GM12872 (cell line): Measurements from ENCODE around the gene TUBB4A.

Source experiments
- TF ChIP-seq, protein P1 (sequence below): IDR thresholded peaks from 3 replicates; pipeline ENCODE4 v1.5.1; 2011; ENCODE audit warnings: low read depth, mild to moderate bottlenecking, low read length, moderate library complexity; ENCODE audit not compliant: insufficient read depth

Gene TUBB4A

DNA sequence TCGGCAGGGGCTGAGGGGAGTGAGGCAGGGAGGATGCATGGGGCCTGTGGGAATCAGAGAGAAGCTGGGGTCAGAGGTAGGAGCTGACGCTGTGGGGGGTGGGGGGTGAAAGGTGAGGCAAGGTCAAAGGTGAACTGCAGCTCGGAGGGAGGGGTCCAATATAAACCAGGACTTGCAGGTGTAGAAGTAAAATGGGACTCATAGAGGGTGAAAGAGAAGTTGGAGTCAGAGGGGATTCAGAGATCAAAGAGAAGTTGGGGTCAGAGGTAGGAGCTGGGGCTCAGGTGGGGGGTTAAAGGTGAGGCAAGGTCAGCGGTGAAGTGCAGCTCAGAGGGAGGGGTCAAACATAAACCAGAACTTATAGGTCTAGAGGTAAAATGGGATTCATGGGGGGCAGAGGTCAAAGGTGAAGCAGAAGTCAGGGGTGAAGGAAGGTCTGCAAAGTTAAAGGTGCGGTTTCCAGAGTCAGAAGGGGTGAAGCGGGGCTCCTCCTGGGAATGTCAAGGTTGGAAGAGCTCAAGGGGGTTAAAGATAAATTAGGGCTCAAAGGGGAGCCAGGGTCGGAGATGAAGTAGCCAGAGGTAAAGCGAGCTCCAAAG, 7.6 kb downstream of the TUBB4A start:
- TF ChIP-seq, protein P1, sequence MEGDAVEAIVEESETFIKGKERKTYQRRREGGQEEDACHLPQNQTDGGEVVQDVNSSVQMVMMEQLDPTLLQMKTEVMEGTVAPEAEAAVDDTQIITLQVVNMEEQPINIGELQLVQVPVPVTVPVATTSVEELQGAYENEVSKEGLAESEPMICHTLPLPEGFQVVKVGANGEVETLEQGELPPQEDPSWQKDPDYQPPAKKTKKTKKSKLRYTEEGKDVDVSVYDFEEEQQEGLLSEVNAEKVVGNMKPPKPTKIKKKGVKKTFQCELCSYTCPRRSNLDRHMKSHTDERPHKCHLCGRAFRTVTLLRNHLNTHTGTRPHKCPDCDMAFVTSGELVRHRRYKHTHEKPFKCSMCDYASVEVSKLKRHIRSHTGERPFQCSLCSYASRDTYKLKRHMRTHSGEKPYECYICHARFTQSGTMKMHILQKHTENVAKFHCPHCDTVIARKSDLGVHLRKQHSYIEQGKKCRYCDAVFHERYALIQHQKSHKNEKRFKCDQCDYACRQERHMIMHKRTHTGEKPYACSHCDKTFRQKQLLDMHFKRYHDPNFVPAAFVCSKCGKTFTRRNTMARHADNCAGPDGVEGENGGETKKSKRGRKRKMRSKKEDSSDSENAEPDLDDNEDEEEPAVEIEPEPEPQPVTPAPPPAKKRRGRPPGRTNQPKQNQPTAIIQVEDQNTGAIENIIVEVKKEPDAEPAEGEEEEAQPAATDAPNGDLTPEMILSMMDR: no peak

DNA sequence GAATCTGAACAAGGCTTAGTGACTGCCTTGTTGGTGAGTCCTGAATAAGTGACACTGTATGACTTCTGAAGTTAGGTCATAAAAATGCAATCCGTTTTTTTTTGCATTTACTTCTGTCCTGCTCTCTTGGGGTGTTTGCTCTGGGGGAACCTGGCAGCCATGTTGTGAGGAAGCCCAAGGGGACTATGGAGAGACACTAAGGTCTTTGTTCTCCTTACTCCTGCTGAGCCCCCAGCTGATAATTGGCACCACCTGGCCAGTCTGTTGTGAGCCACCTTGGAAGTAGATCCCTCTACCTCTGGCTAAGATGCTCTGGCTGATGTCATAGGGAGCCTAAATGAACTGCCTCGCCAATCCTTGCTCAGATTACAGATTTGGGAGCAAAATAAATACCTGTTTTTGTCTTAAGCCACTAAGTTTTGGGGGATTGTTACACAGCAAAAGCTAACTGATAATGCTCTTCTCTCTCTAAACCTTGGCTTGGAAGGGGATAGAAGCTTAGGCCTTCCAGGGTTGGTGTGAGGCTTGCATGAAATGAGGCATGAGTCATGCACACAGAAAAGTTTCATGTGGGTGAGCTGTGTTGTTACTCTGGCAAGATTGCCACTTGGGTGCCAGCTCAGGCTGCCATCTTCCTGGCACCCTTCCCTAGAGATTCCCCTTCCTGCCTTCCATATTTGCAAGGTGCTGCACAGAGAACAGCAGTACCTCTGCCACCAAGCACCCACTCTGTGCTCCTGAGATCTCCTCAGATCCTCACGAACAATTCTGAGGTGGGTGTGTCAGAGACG, 10.1 kb downstream of the TUBB4A start:
- TF ChIP-seq, protein P1: no peak

DNA sequence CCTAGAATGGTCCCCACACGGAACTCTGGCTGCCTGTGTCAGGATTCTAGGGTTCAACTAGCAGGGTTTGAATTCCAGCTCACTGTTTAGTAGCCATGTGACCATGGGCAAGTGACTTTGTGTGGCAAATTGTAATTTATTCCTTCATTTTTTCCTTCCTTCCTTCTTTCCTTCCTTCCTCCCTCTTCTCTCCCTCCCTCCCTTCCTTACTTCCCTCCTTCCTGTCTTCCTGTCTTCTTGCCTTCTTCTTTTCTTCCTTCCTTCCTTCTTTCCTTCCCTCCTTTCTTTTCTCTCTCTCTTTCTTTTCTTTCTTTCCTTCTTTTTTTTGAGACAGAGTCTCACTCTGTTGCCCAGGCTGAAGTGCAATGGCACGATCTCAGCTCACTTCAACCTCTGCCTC, 12.0 kb downstream of the TUBB4A start:
- TF ChIP-seq, protein P1: no peak

DNA sequence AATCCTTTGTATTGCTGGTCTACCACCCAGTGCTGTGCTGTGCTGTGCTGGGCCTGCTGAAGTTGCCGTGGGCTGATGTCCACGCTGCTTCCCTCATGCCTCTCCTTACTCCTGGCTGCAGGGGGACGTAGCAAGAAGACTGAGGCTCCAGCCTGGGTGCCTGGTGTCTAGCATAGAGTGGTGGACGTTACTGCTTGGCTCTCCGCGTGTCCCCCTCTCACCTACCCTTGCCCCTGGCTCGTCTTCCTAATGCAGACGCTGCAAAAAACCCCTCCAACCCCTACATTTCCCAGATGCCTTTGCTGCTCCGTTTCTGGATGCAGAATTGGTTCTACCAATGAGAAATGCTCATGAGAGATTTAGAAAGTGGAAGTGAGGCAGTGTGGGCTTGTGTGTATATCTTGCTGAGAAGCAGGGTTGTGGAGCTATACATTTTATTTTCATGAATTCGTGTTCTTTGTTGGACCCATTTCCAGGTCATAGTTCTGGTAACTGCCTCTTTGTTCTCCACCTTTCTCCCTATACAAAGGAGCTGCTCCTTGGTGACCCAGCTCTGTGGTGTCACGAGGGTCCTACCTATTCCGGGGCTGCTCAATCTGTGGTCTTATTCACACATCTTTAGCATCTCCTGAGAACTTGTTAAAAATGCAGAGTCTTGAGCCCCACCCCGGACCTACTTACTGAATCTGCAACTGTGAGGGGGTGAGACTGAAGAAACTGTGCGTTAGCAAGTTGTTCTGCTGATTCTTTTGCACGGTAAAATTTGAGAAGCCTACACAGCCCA, 12.6 kb downstream of the TUBB4A start:
- TF ChIP-seq, protein P1: 0 out of 3 replicates have a peak, but pooled peaks have one; percentile 8

DNA sequence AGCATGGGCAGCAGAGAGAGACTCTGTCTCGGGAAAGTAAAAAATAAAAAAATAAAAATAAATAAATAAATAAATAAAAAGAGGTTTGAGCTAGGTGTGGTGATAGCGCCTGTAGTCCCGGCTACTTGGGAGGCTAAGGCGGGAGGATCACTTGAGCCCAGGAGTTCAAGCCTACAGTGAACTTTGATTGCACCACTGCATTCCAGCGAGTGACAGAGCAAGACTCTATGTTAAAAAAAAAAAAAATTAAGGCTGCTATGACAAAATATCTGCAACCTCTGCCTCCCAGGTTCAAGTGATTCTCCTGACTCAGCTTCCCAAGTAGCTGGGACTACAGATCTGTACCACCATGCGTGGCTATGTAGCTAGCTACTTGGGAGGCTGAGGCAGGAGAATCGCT, 17.3 kb downstream of the TUBB4A start:
- TF ChIP-seq, protein P1: no peak

DNA sequence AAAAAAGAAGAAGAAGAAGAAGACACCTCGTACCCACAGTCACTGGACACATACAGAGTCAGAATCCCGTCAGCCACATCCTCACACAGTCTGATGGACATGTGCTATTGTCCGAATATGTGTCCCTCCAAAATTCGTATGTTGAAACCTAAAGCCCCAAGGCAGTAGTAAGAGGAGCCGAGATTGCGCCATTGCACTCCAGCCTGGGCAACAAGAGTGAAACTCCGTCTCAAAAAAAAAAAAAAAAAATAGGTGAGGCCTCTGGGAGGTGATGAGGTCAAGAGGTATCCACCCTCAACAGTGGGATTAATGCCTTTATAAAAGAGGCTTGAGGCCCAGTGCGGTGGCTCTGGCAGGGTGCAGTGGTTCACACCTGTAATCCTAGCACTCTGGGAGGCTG, 17.9 kb downstream of the TUBB4A start:
- TF ChIP-seq, protein P1: no peak

DNA sequence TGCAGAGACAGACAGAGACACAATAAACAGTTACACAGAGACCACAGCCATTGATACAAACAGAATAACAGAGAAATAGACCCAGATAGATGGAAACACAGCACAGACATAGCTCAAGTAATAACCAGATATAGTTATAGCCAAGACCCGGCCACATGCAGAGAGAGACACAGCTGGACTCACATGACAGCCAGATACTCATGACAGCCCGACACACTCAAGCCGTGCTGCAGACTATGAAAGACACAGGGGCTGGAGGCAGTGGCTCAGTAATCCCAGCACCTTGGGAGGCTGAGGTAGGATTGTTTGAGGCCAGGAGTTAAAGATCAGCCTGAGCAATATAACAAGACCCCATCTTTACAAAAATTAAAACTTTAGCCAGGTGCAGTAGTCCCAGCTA, 18.9 kb downstream of the TUBB4A start:
- TF ChIP-seq, protein P1: no peak
